Panc1 (cell line): ENCODE data around the gene PCNT.

ENCODE experiments used
- CTCF ChIP-seq: fragments of 450-650 bp; IDR thresholded peaks from 2 replicates; pipeline ENCODE4 v1.5.1; 2017; ENCODE audit warnings: mild to moderate bottlenecking
- POLR2AphosphoS5 ChIP-seq: IDR thresholded peaks from 2 replicates; pipeline ENCODE4 v1.6.1; 2012; ENCODE audit warnings: mild to moderate bottlenecking, low read depth, low read length, moderate library complexity
- REST ChIP-seq, 2 experiments: IDR thresholded peaks; 2 replicates each; pipeline ENCODE4 v1.6.1; 2011 to 2012; ENCODE audit warnings: low read depth in 2 of 2, control low read depth in 1 of 2, low read length in 1 of 2, mild to moderate bottlenecking in 1 of 2, moderate library complexity in 1 of 2; ENCODE audit not compliant: insufficient read depth in 1 of 2
- SIN3A ChIP-seq: IDR thresholded peaks from 2 replicates; pipeline ENCODE4 v1.6.1; 2012; ENCODE audit warnings: low read depth, mild to moderate bottlenecking, low read length, moderate library complexity, borderline replicate concordance; ENCODE audit not compliant: insufficient read depth
- TCF7L2 ChIP-seq: IDR thresholded peaks from 2 replicates; pipeline ENCODE4 v1.6.1; 2011; ENCODE audit warnings: mild to moderate bottlenecking, low read depth, low read length, inconsistent platforms

- TF ChIP-seq CTCF (no peak), REST (IDR thresholded peaks at IDR 0.05; ENCODE audit: insufficient read depth in 1 of 2, low read depth in 2 of 2, low read length in 1 of 2) (no peak), TCF7L2 (no peak), SIN3A (no peak), POLR2AphosphoS5 (no peak)
Observed at GRCh38 chr21:46284077-46284644, 39.8 kb upstream of the PCNT start.
